LoVo (cell line): ENCODE measurements around the gene RBMX.
"Not testable (repeated sequence)": the region's sequence is repeated elsewhere in the genome, so short reads cannot be mapped to it uniquely, and the experiment has no call there.

Experiments used
- DNase-seq: peaks from one replicate; pipeline ENCODE4 v3.0.0-alpha.2; 2016; ENCODE audit warnings: low spot score

The RBMX gene

GRCh38 chrX:136878423-136878822, 2.1 kb downstream of the RBMX start:
- no peak for DNase-seq

- DNase-seq: not testable (repeated sequence)
These were observed 6.4 kb downstream of the RBMX start for GRCh38 chrX:136874114-136874513.

- DNase-seq: not testable (repeated sequence)
These were observed 7.3 kb downstream of the RBMX start for GRCh38 chrX:136873210-136873609.

- no peak for DNase-seq
These were observed 8.3 kb downstream of the RBMX start for GRCh38 chrX:136872091-136872700.

- no peak for DNase-seq
These were observed 10.5 kb downstream of the RBMX start for GRCh38 chrX:136870064-136870463.

GRCh38 chrX:136868283-136869055, 12.1 kb downstream of the RBMX start:
- no peak for DNase-seq

GRCh38 chrX:136867518-136867917, 13.0 kb downstream of the RBMX start:
- no peak for DNase-seq

GRCh38 chrX:136867096-136867491, 13.4 kb downstream of the RBMX start:
- DNase-seq: no peak

- DNase-seq: no peak
These were observed 14.0 kb downstream of the RBMX start for GRCh38 chrX:136866337-136867095.

- no peak for DNase-seq
These were observed 15.0 kb downstream of the RBMX start for GRCh38 chrX:136865270-136866158.

- DNase-seq: no peak
These were observed 16.7 kb downstream of the RBMX start for GRCh38 chrX:136863826-136864225.

GRCh38 chrX:136862546-136862945, 18.0 kb downstream of the RBMX start:
- DNase-seq: no peak

GRCh38 chrX:136861877-136862276, 18.6 kb downstream of the RBMX start:
- no peak for DNase-seq

GRCh38 chrX:136858007-136858756, 22.3 kb downstream of the RBMX start:
- DNase-seq: no peak

GRCh38 chrX:136856551-136856950, 24.0 kb downstream of the RBMX start:
- no peak for DNase-seq

- DNase-seq: no peak
These were observed 24.5 kb downstream of the RBMX start for GRCh38 chrX:136856050-136856449.

GRCh38 chrX:136851526-136851925, 29.0 kb downstream of the RBMX start:
- no peak for DNase-seq

- DNase-seq: no peak
These were observed 29.9 kb downstream of the RBMX start for GRCh38 chrX:136850441-136851175.

- no peak for DNase-seq
These were observed 31.1 kb downstream of the RBMX start for GRCh38 chrX:136849395-136849794.

- DNase-seq: no peak
These were observed 32.7 kb downstream of the RBMX start for GRCh38 chrX:136847874-136848273.

GRCh38 chrX:136839196-136839595, 41.3 kb downstream of the RBMX start:
- no peak for DNase-seq
